Mammary epithelial cell (primary cell): ENCODE measurements around the gene RGS19.
A peak's percentile ranks its signal among the peaks of the same experiment; 100 is the strongest.

Experiments
- EZH2 ChIP-seq: IDR thresholded peaks from 2 replicates; pipeline ENCODE4 v1.6.1; 2012; ENCODE audit warnings: low read length, inconsistent platforms, borderline replicate concordance
- TF ChIP-seq, protein P1 (sequence below), 2 donors: IDR thresholded peaks in 1 of 2; conservative IDR thresholded peaks in 1 of 2; 2 replicates each; pipeline ENCODE4 v1.5.1; 2011 to 2012; ENCODE audit warnings: inconsistent platforms in 2 of 2, low read length in 2 of 2, mild to moderate bottlenecking in 2 of 2, control low read depth in 1 of 2, low read depth in 1 of 2; ENCODE audit not compliant: insufficient read depth in 1 of 2; ENCODE audit errors: extremely low read depth in 1 of 2

DNA sequence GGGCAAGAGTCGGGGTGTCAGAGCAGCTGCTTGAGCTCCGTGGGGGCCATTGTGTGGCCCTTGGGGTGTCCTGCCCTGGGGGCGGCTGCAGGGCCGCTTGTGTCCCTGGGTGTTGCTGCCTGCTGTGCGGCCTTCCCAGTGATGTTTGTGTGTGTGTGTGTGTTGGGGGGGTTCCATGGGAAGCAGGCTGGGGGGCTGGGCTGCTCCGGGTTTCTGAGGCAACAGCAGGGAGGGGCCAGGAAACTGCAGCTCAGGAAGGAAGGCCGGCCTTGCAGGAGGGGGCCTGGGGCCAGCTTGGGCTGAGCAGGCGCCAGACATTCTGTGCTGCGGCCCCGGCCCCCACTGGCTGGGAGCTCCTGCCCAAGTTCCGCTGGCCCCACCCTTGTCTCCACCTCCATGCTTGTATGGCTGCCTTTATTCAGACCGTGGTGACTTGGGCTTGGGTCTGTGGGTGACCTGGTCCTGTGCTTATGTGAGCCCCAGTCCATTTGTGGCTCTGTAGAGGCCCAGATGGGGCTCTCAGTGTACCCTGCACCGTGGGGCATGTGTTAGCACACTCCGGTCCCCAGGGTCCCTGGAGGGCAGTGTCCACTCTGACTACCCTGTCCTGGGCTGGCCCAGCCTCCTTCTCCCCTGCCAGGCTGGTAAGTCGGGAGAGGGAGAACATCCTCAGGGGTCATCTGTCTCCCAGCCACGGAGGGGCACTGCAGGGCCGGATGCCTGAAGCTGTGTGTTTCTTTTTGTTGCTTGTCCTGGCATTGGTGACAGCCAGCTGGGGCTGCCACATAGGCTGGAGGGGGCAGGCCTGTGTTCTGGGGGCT lies 25.3 kb downstream of the RGS19 start:
- TF ChIP-seq, protein P1, sequence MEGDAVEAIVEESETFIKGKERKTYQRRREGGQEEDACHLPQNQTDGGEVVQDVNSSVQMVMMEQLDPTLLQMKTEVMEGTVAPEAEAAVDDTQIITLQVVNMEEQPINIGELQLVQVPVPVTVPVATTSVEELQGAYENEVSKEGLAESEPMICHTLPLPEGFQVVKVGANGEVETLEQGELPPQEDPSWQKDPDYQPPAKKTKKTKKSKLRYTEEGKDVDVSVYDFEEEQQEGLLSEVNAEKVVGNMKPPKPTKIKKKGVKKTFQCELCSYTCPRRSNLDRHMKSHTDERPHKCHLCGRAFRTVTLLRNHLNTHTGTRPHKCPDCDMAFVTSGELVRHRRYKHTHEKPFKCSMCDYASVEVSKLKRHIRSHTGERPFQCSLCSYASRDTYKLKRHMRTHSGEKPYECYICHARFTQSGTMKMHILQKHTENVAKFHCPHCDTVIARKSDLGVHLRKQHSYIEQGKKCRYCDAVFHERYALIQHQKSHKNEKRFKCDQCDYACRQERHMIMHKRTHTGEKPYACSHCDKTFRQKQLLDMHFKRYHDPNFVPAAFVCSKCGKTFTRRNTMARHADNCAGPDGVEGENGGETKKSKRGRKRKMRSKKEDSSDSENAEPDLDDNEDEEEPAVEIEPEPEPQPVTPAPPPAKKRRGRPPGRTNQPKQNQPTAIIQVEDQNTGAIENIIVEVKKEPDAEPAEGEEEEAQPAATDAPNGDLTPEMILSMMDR (conservative IDR thresholded peaks at IDR 0.05 in 1 of 2, IDR thresholded peaks at IDR 0.05 in 1 of 2; ENCODE audit: extremely low read depth in 1 of 2, insufficient read depth in 1 of 2, low read depth in 1 of 2, low read length in 2 of 2): peak in 1 of 2 donors; percentile 17
- no peak for TF ChIP-seq EZH2
